Limb (tissue), 2 donors: ENCODE measurements around the gene PDCD1.
"Not testable (repeated sequence)": the region's sequence is repeated elsewhere in the genome, so short reads cannot be mapped to it uniquely, and the experiment has no call there.

ENCODE experiments used
- DNase-seq, 2 donors: peaks; one replicate each; pipeline ENCODE4 v3.0.0-alpha.2; 2016; ENCODE audit errors: extremely low spot score in 2 of 2

PDCD1 gene

DNA sequence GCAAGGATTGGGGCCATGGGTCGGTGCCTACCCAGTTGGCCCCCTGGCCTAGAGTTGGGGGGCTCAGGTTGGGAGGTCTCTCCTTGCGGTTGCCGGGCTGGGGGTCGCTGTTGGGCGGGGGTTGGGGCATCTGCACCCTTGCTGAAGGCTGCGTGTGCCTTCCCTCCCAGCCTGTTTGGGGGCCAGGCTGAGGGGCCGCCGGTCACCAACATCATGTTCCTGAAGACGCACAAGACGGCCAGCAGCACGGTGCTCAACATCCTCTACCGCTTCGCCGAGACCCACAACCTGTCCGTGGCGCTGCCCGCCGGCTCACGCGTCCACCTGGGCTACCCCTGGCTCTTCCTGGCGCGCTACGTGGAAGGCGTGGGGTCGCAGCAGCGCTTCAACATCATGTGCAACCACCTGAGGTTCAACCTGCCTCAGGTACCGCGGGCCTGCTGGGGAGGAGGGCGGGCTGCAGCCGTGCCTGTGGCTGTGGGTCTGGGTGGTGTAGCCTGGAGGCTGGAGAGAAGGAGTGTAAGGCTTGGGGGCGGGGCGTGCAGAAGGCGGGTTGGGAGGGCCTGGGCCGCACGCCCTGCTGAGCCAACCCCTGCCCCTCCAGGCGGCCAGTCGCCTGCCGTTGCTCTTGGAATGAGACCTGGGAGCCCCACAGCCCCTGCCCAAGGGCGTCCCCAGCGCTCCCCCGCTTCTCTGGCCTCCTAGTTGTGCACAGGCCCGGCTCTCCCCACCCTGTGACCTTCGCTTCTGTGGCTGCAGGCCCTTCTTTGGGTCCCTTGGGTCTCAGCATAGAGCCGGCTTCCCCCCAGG lies 56.9 kb downstream of the PDCD1 start:
- peak in 1 of 2 donors; percentile 31 for DNase-seq

DNA sequence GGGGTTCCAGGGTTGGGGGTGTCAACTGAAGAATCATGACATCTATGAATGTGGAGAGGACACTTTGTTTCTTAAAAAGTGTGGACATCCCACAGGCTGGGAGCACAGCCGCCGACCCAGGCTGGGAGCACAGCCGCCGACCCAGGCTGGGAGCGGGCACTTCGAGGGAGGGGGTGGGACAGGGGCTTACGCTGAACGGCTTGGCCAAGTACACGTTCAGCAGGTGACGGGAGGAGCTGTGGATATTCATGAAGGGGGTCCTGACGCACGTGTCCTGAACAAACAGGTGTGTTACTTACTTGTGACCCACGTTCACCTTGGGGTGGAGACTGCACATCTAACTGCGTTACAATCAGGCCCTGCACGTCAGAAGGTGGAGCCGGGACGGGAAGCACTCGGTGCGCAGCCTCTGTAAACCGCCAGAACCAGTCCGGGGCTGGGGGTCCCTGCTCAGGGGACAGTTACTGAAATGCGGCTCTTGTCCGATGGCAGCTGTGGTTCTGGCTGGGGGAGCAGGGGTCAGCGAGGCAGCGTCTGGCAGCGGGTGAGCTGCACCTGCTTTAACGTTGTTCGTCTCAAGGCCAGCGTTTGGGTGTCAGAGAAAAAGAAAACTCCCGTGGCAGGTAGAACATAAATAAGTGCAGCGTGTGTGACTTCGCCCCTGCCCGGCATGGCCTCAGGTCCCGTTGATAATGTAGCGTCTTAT lies 58.3 kb downstream of the PDCD1 start:
- not testable (repeated sequence) for DNase-seq
